ENCODE measurements around the gene PRRG1.

- TF ChIP-seq, protein P1, sequence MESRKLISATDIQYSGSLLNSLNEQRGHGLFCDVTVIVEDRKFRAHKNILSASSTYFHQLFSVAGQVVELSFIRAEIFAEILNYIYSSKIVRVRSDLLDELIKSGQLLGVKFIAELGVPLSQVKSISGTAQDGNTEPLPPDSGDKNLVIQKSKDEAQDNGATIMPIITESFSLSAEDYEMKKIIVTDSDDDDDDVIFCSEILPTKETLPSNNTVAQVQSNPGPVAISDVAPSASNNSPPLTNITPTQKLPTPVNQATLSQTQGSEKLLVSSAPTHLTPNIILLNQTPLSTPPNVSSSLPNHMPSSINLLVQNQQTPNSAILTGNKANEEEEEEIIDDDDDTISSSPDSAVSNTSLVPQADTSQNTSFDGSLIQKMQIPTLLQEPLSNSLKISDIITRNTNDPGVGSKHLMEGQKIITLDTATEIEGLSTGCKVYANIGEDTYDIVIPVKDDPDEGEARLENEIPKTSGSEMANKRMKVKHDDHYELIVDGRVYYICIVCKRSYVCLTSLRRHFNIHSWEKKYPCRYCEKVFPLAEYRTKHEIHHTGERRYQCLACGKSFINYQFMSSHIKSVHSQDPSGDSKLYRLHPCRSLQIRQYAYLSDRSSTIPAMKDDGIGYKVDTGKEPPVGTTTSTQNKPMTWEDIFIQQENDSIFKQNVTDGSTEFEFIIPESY (IDR thresholded peaks at IDR 0.05; ENCODE audit: borderline replicate concordance, low read depth): no peak
- no peak for TF ChIP-seq CTCF (IDR thresholded peaks at IDR 0.05)
- TF ChIP-seq TEAD4 (IDR thresholded peaks at IDR 0.05; ENCODE audit: borderline replicate concordance, insufficient read depth): no peak
- TF ChIP-seq EZH2phosphoT487 (IDR thresholded peaks at IDR 0.05; ENCODE audit: borderline replicate concordance, low read depth): no peak
These were observed 12.4 kb downstream of the PRRG1 start for GRCh38 chrX:37361596-37361995.
